Measurements from ENCODE around the gene GPRC5C.

GPRC5C gene

DNA sequence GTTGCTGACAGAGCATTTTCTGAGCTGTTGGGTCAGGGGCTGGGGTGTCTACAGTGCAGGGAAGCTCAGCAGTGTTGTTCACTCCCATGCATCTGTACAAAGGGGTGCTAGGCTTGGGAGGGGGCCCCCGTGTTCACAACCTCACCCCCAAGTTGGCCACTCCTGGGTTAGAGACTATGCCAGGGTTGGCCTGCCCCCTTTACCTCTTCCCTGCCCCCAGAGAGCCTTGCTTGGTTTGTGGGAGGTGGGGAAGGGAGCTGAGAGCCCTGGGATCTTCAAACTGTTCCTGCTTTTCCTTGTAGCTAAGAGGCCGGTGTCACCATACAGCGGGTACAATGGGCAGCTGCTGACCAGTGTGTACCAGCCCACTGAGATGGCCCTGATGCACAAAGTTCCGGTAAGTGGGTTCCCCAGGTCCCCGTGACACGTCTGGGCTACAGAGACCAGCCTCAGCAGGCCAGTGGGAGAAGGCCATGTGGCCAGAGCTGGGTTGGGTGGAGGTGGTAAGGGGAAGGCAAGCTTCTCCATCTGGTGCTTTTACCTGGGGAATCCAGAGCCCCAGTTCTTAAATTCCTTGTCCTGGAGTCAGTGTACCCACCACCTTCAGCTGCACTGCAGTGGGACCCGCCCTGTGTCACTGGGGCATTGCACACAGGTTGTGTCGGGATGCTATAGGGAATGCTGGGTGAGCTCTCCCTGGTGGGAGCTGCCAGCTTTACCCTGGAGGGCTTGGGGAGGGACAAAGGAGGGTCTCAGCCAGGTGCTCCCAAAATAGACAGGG is 11.8 kb downstream of the GPRC5C start:
- no peak overlapping the region for H3K4me3 ChIP-seq (ENCODE audit: low read depth, low read length)
- ChIA-PET POLR2A (no interaction called here), CTCF (interaction anchor here (2.5 to 4.8 kb wide), 2 partner anchors 13 to 65 kb away, joined by 9 to 23 read pairs; no protein-coding TSS in a partner anchor)
- DNase-seq (ENCODE audit: low read depth, low spot score), result no peak
- TF ChIP-seq, protein P1, sequence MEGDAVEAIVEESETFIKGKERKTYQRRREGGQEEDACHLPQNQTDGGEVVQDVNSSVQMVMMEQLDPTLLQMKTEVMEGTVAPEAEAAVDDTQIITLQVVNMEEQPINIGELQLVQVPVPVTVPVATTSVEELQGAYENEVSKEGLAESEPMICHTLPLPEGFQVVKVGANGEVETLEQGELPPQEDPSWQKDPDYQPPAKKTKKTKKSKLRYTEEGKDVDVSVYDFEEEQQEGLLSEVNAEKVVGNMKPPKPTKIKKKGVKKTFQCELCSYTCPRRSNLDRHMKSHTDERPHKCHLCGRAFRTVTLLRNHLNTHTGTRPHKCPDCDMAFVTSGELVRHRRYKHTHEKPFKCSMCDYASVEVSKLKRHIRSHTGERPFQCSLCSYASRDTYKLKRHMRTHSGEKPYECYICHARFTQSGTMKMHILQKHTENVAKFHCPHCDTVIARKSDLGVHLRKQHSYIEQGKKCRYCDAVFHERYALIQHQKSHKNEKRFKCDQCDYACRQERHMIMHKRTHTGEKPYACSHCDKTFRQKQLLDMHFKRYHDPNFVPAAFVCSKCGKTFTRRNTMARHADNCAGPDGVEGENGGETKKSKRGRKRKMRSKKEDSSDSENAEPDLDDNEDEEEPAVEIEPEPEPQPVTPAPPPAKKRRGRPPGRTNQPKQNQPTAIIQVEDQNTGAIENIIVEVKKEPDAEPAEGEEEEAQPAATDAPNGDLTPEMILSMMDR (IDR thresholded peaks at IDR 0.05; ENCODE audit: insufficient read depth, low read length, missing control alignments), result no peak

DNA sequence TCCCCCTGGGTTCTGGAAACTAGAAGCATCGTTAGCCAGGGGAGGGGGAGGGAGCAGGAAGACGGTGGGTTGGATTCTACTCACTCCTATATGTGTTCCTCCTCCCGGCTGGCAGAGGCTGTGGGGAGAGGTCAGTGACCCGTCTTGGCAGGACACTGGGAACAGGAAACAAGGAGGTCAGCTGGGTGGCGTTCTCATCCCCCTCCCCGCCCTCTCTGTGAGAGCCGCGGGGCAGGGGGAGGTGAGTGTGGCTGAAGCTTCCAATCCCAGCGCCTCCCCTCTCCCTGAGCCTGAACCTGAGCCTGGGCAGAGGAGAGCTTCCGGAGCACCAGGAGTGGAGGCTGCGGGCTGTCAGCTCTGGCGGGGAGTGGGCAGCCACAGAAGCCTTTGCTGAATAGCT is 12.5 kb downstream of the GPRC5C start:
- no peak overlapping the region for H3K4me3 ChIP-seq (ENCODE audit: low read depth, low read length)
- DNase-seq (ENCODE audit: low read depth, low spot score), result no peak
- ChIA-PET CTCF (interaction anchor here (2.5 to 4.8 kb wide), 2 partner anchors 12 to 66 kb away, joined by 9 to 23 read pairs; no protein-coding TSS in a partner anchor), POLR2A (no interaction called here)
- TF ChIP-seq, protein P1 (IDR thresholded peaks at IDR 0.05; ENCODE audit: insufficient read depth, low read length, missing control alignments), result no peak

DNA sequence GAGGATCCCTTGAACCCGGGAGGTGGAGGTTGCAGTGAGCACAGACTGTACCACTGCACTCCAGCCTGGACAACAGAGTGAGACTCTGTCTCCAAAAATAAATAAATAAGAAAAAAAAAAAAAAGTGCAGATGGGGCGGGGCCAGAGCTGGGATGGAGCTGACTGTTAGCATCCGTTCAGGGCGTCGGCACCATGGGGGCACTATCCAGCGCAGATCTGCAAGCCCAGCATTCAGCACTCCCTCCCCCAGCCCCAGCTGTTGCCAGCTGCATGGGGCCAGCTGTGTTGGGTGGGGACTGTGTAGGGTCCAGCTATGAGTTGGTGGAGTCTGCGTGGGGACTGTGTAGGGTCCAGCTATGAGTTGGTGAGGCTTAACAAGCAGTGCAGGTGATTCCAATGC is 13.3 kb downstream of the GPRC5C start:
- ChIA-PET CTCF (interaction anchor here (1.4 to 4.8 kb wide), 3 partner anchors 11 to 242 kb away, joined by 3 to 23 read pairs (median 9); no protein-coding TSS in a partner anchor), POLR2A (no interaction called here)
- TF ChIP-seq, protein P1 (IDR thresholded peaks at IDR 0.05; ENCODE audit: insufficient read depth, low read length, missing control alignments), result no peak
- DNase-seq (ENCODE audit: low read depth, low spot score), result no peak
- H3K4me3 ChIP-seq (ENCODE audit: low read depth, low read length), result no peak overlapping the region

DNA sequence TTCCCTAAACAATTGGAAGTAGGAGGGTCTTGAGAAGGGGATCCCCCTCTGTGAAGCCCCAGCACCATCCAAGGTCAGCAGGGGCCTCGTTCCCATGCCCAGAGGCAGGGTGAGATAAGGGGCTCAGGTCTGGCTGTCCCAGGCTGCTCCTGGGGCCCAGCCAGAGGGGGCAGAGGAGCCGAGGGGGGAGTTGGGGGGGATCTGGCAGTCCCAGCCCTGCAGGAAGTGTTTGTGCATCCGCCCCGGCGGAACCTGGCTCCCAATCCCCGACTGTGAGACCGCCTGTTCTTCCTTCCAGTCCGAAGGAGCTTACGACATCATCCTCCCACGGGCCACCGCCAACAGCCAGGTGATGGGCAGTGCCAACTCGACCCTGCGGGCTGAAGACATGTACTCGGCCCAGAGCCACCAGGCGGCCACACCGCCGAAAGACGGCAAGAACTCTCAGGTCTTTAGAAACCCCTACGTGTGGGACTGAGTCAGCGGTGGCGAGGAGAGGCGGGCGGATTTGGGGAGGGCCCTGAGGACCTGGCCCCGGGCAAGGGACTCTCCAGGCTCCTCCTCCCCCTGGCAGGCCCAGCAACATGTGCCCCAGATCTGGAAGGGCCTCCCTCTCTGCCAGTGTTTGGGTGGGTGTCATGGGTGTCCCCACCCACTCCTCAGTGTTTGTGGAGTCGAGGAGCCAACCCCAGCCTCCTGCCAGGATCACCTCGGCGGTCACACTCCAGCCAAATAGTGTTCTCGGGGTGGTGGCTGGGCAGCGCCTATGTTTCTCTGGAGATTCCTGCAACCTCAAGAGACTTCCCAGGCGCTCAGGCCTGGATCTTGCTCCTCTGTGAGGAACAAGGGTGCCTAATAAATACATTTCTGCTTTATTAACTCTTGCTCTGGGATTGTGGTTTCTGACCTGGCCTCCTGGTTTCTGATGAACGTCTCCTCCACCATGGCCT is 14.9 kb downstream of the GPRC5C start:
- CTCF ChIA-PET, result interaction anchor here (1.4 to 4.8 kb wide), 2 partner anchors 10 to 244 kb away, joined by 3 to 23 read pairs; no protein-coding TSS in a partner anchor
- TF ChIP-seq, protein P1 (IDR thresholded peaks at IDR 0.05; ENCODE audit: insufficient read depth, low read length, missing control alignments), result no peak
- H3K4me3 ChIP-seq (ENCODE audit: low read depth, low read length), result no peak overlapping the region
- DNase-seq (ENCODE audit: low read depth, low spot score), result no peak
- POLR2A ChIA-PET, result no interaction called here

DNA sequence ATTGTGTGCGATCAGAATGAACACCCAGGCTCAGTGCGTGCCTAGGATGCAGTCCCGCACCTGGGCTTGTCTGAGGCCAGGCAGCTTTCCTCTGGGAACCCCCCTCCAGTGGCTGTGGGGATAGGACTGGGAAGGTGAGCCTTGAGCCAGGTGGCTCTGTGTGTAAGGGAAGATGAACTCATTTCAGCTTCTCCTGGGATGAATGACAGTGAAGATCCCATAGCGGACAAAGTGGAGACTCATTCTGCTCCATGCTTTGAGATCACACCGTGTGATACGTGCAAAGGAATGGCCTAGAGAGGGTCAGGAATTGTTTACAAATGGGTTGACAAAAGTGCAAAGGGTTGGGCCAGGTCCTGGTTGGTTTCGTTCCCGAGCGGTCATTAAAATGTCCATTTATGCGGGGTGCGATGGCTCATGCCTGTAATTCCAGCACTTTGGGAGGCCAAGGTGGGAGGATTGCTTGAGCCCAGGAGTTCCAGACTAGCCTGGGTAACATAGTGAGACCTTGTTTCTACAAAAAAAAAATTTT is 15.8 kb downstream of the GPRC5C start:
- TF ChIP-seq, protein P1 (IDR thresholded peaks at IDR 0.05; ENCODE audit: insufficient read depth, low read length, missing control alignments), result no peak
- no peak for DNase-seq (ENCODE audit: low read depth, low spot score)
- POLR2A ChIA-PET, result no interaction called here
- H3K4me3 ChIP-seq (ENCODE audit: low read depth, low read length), result no peak overlapping the region
- CTCF ChIA-PET, result interaction anchor here (4.8 kb wide), 1 partner anchor 9 kb away, joined by 23 read pairs; no protein-coding TSS in a partner anchor
